Bronchial epithelial cell (primary cell): ENCODE data around the gene B3GAT3. TPM values are rescaled to one million over a fixed set of nuclear protein-coding genes. Genes with fewer than 3 reads are reported as not detected.

ENCODE experiments used
- DNase-seq: peaks from one replicate; pipeline ENCODE4 v3.0.0-alpha.2; 2010; ENCODE audit warnings: low read depth
- FAIRE-seq: peaks from 2 replicates; lab custom pipeline; 2011; peaks lifted over from hg19 to GRCh38; lab: Jason Lieb, UNC
- H3K27me3 ChIP-seq: 2 replicates; pipeline ENCODE4 v1.5.1; 2011; ENCODE audit warnings: low read length; ENCODE audit not compliant: control insufficient read depth, insufficient read depth
- H3K36me3 ChIP-seq: 2 replicates; pipeline ENCODE4 v1.5.1; 2011; ENCODE audit warnings: low read length; ENCODE audit not compliant: control insufficient read depth, insufficient read depth
- H3K4me3 ChIP-seq: 2 replicates; pipeline ENCODE4 v1.5.1; 2011; ENCODE audit warnings: mild to moderate bottlenecking, low read depth, low read length, control low read depth
- total RNA-seq: library from RNA; depleted of rRNA; stranded (reverse); fragments of >200 nt; gene quantifications from 2 replicates; pipeline ENCODE4 v1.2.1, GENCODE V29; 2014
- TF ChIP-seq, protein P1 (sequence below): IDR thresholded peaks from 2 replicates; pipeline ENCODE4 v1.5.1; 2011; ENCODE audit warnings: mild to moderate bottlenecking, moderate library complexity, low read length, control low read depth, inconsistent platforms; ENCODE audit not compliant: insufficient read depth, severe bottlenecking

B3GAT3 gene
- total RNA-seq, 1 donor from 2014 or later: 24.2 TPM

GRCh38 chr11:62646825-62647608 lies 25.2 kb upstream of the B3GAT3 start:
- H3K27me3 ChIP-seq: no peaks in the 10 kb centered on the region
- no peak for FAIRE-seq
- H3K36me3 ChIP-seq: peaks cover 18% of the 10 kb centered on the region
- no peak overlapping the region for H3K4me3 ChIP-seq
- DNase-seq: no peak
- TF ChIP-seq, protein P1, sequence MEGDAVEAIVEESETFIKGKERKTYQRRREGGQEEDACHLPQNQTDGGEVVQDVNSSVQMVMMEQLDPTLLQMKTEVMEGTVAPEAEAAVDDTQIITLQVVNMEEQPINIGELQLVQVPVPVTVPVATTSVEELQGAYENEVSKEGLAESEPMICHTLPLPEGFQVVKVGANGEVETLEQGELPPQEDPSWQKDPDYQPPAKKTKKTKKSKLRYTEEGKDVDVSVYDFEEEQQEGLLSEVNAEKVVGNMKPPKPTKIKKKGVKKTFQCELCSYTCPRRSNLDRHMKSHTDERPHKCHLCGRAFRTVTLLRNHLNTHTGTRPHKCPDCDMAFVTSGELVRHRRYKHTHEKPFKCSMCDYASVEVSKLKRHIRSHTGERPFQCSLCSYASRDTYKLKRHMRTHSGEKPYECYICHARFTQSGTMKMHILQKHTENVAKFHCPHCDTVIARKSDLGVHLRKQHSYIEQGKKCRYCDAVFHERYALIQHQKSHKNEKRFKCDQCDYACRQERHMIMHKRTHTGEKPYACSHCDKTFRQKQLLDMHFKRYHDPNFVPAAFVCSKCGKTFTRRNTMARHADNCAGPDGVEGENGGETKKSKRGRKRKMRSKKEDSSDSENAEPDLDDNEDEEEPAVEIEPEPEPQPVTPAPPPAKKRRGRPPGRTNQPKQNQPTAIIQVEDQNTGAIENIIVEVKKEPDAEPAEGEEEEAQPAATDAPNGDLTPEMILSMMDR: no peak

DNA sequence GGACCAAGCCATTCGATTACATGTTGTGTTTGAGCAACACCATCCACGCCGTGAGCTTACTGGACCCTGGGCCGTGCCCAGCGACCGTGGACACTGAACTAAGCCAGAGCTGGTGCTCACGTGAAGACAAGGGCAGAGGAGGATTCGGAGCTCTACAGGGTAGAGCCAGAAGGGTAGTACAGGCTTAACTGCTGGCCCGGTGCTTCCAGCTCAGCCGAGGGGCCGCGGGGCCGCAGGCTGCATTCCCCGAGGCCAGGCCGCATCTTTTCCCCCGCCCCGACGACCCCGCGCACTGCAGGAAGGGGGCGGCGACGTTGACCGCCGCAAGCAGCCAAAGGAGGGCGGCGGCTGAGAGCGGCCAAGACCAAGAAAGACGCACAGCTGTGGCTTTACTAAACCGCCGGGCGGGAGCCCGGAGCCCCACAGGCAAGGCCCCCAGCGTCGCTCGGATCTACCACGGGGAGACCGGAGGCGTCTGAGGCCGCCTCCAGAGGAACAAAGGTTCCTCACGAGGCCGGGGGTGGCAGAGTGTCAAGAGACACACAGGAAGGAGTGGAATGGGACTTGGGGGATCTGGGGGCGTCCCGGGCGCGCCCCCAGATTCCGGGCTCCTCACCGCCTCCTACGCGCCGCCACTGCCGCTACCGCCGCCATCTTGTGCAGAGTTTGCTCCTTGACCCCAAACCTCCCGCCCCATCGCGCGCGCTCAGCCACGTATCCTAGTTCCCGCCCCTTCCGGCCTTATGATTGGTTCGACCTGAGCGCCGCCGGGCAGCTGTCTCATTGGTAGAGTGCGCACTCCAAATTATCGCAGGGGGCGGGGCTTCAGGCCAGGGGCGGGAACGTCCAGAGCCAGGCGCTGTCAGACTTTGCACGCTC lies 24.4 kb upstream of the B3GAT3 start, which contains the start of gene GANAB:
Gene GANAB (minus strand): TSS at position 668 of the 879 bp plus-strand sequence. CDS start 14 bp downstream, at position 654.
- TF ChIP-seq, protein P1: no peak
- peak within 1 kb of the TSS; percentile 89 for H3K4me3 ChIP-seq
- DNase-seq: peak; percentile 87
- peaks cover 18% of the 10 kb centered on the region for H3K36me3 ChIP-seq
- no peaks in the 10 kb centered on the region for H3K27me3 ChIP-seq
- FAIRE-seq: no peak

DNA sequence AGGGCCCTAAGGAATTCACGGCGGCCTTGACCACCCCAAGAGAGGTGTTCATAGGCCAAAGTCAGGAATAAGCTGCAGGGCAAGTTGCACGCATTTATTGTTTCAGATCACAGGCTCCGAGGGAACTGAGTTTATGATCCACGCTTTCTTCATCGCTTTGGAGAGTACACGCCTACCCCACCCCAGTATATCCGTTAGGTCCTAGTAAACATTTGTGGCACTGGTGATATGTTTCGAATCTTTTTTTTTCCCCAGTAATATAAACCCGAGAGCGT lies 23.8 kb upstream of the B3GAT3 start:
- Histone ChIP-seq H3K4me3 (peak overlapping the region; percentile 89), H3K27me3 (no peaks in the 10 kb centered on the region), H3K36me3 (peaks cover 18% of the 10 kb centered on the region)
- DNase-seq (no peak), FAIRE-seq (no peak)
- TF ChIP-seq, protein P1: no peak

DNA sequence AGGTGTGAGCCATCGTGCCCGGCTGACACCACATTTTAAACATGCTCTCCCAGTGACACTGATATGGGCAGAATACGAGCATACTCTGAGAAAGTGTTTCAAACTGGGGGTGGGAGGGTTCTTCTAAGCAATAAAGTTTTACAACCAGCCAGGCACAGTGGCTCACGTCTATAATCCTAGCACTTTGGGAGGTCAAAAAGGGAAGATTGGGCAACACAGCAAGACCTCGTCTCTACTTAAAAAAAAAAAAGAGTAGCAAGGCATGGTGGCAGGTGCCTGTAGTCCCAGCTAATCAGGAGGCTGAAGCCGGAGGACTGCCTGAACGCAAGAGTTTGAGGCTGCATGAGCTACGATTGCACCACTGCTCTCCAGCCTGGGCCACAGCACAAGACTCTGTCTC lies 22.4 kb upstream of the B3GAT3 start:
- peaks cover 19% of the 10 kb centered on the region for H3K36me3 ChIP-seq
- H3K27me3 ChIP-seq: no peaks in the 10 kb centered on the region
- H3K4me3 ChIP-seq: no peak overlapping the region
- TF ChIP-seq, protein P1: no peak
- FAIRE-seq (no peak), DNase-seq (no peak)

DNA sequence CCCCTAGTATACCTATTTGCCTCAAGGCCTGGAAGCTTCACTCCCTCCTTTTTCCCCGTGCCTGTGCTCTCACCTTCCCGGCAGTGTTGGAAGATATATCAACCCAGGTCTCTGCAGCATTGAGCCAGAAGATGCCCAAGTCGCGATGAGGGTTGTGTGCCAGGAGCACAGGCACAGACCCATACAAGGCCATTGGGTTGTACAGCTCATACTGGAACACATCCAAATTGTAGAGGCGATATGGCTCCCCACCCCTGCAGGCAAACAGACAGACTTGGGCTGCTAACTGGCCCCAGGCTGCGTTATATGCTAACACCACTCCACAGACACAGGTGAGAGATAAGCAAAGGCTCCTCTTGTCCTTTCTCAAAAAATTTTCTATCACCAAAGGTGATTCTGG lies 10.7 kb upstream of the B3GAT3 start:
- Histone ChIP-seq H3K27me3 (no peaks in the 10 kb centered on the region), H3K36me3 (peaks cover 56% of the 10 kb centered on the region), H3K4me3 (no peak overlapping the region)
- no peak for DNase-seq
- TF ChIP-seq, protein P1: no peak
- FAIRE-seq: peak; percentile 28
